HG02852 (cell line): ENCODE data around the gene KCNMA1.

Experiments used
- ATAC-seq: cut with Tn5 transposase; IDR thresholded peaks from one replicate; pipeline ENCODE4 v1.9.1; 2021; ENCODE audit warnings: mild to moderate bottlenecking, moderate library complexity; ENCODE audit not compliant: unreplicated experiment

The KCNMA1 gene

DNA sequence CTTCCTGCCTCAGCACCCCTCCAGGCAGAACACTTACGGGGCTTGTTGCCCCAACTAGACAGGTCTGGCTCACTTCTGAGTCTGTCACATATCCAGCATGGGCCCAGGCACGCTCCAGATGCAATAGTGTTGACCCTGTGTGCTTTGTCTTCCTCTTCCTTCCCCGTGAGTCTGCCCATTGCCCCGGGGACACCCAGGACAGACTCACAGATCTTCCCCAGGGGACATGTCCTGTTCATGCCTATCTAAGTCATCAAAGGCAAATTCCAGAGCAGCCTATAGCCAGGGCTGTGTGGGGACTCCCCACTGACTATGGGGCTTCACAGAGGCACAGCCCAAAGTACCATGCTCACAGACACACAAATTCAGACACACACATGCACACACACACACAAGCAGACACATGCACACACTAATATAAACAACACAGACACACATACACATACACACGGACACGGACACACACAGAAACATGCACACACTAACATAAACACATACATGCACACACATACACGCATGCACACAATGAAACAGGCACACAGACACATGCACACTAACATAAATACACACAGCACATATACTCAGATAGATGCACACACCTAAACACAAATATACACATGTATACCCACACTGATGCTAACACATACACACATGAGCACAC is 175.8 kb downstream of the KCNMA1 start:
- ATAC-seq, result no peak

DNA sequence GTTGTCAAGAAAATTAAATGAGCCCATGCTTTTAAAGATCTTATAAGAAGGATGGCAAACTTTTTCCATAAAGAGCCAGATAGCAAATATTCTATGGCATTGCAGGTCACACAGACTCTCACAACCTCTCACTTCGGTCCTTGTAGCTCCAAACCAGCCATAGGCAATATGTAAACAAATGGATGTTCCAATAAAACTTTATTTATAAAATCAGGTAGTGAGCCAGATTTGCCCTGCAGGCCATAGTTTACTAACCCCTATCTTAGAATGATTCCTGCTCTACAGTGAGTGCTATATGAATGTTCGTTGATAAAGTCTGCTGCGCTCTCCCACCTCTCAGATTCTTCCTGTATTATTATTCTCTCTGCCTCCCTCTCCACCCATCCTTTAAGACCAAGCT is 177.7 kb downstream of the KCNMA1 start:
- no peak for ATAC-seq

DNA sequence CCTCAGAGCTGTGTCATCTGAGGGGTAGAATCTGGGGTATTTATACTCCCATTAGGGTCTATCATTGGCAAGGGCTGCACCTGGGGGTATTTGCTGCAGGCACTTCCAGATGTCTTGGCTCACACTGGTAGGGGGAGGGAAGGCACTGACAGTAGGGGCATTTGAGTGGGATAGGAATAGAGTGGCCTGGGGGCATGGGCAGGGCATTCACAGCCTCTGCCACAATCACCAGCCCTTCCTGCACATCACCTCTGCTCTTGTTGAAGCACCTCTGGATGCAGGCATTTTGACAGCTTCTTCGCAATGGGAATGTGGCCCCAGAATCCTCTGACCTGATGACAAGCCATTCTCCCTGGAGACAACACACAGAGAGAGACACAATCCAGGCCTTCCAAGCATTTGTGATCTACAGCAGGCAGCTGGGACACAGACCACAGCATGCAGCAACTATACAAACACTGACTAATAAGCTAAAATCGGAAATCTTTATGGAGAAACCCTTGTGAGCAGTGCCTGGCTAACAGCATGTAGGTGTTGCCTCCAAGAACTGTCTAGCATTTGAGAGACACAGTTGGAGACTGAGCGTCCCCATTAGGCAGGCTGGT is 178.5 kb downstream of the KCNMA1 start:
- no peak for ATAC-seq

DNA sequence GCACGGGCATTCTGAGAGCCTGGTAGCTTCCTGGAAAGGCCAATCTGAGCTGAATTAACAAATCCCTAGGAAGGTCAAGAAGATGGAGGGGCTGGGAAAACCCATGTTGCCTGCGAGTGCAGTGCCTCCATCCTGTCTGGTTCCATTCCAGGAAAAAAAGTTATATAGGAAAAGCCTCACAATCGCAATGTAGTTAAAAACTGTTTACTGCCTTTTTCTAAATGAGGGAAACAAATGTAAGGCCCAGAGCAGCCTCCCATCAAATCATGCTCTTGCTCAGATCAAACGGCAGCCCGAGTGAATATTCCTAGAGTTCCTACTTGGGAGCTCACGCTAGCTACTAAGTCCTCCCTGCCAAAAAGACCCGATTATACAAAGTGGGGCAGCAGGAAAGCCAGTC is 179.9 kb downstream of the KCNMA1 start:
- ATAC-seq, result no peak

DNA sequence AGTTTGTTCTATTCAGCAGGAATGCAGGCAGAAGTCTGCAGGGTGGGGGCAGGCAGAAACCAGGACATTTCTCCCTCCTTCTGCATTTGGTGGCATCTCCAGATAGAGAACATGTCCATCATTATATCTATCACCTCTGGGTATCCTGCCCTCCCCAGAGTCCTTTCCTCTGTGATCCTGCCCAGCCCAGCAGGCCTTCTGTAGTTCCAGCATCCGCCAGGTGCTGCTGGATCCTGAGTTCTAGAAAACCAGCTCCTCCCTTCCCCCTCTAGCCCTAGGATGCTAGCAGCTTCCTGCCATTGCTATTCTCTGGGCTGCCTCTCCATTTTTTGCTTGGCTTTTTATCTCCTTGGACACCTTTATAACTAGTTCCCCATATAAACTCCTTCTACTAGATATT is 180.3 kb downstream of the KCNMA1 start:
- no peak for ATAC-seq

DNA sequence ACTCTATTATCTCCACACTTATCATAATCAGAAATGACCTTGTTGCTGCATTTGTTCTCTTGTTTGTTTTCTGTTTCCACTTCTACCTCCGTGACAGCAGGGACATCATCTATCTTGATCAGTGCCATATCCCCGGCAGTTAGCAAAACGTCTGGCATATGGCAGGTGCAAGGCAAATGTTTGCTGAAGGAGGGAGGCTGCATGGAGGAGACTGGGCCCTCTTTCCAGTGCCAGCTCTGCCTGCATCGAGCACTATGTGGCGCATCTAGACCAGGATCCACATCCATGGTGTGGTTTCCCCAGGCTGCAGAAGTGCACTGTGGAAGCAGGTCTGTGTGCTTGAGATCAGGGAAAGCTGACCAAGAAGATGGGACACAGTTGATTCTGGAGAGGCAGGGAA is 181.2 kb downstream of the KCNMA1 start:
- ATAC-seq, result no peak

DNA sequence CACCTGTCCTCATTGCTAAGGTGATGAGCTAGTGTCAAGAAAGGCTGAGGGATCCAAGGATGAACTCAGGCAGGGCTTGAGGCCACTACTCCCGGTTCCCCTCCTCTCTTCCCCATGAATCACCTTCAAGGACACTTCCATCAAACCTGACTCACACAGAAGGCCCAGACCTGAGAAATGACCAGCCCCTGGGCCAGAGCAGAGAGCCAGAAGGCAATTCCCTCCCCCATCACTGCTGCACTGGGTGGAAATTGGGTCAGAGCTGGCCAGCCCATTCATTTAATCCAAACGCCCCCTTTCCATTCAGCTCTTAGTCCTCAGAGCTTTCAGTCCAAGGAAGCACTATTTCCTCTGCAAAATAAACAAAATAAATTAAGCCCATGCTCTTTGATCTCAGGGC is 182.0 kb downstream of the KCNMA1 start:
- no peak for ATAC-seq

DNA sequence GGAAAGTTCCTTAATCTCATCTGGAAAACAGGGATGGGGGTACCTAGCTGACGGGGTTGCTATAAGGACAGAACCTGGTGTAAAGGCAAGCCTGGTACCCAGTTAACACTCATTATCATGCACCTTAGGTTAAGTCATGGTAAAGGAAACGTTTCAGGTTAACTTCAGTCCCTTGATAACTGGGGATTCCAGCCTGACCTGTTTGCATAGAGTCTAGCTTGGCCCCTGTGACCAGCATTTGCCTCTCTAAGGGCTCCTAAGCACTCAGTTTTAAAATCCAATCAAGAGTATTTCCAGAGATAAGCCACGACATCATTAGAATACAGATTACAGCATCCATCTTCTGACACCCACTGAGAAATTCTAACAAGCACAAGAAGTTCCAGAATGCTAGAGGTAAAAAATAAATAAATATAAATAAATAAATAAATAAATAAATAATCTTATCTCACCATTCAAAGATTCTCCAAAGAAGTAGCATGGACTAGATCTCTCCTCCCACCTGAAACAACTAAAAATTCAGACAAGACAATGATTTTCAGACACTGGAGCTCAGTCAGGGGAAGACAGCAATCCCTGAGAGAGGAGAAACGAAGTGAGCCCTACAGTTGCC is 184.6 kb downstream of the KCNMA1 start:
- ATAC-seq, result no peak

DNA sequence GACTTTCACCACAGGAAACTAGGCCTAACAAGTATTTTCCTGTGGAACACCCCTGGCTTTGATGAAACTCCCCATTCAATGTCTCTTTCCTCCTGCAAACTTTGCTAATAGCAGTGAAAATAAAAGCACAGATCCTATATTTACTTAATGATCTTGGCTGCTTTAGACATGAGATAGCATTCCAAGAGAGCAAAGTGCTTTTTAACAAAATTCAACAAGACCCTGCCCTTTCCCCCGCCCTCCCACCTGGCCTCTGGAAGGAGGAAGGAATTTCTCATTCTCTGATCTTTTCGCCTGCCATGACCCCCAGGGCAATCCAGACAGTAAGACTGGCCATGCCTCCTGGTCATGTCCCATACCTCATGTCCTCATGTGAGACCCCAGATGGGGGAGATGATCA is 185.7 kb downstream of the KCNMA1 start:
- ATAC-seq, result no peak

DNA sequence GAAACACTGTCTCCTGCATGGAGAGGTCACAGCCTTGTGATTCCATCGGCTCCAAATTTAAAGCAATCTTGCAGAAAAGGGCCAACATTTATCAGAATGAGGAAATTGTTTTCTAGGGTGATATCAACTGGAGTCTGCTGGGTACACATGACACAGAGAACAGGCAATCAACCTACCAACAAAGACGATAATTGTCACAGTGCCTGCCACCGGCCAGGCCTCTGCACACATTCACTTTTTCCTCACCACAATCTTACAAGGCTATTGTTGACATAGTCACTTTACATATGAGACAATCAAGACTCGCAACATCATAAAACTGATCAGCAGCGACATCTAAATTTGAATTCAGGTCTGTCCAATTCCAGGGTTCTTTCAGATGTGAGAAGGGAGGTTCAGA is 189.4 kb downstream of the KCNMA1 start:
- ATAC-seq, result no peak

DNA sequence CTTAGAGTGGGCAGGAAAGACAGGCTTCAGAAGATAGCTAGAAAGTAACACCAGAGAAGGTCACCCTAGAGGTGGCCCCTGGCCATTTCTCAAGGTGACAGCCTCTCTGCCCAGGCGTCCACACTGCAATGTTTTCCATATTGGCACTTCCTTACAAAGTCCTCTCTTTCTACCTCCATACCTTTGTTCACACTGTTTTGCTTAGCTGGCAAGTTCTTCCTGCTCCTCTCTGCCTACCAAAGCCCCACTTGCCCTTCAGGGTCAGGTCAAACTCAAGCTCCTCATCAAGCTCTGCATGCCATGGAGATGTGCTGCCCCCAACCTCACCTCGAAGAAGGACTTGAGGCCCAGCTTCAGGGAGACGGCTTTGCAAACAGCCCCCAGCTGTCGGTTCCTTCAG is 190.9 kb downstream of the KCNMA1 start:
- no peak for ATAC-seq

DNA sequence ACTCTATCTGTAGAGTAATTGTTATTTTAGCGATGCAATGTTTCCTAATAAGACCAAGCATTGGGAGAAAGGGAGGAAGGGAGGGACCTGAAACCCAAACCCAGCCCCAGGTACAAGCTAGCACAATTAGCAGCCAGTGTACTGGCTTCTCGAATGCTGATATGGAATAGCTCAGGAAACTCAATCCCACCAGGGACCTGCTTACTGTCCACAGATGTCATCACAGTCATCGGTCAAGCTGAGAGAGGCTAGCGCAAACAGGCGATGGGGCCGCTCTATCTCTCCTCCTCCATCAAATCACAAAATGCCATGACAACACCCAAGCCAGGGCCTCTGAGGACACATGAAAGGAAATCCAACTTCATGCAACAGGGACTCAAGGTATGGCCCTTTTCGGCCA is 192.1 kb downstream of the KCNMA1 start:
- no peak for ATAC-seq

DNA sequence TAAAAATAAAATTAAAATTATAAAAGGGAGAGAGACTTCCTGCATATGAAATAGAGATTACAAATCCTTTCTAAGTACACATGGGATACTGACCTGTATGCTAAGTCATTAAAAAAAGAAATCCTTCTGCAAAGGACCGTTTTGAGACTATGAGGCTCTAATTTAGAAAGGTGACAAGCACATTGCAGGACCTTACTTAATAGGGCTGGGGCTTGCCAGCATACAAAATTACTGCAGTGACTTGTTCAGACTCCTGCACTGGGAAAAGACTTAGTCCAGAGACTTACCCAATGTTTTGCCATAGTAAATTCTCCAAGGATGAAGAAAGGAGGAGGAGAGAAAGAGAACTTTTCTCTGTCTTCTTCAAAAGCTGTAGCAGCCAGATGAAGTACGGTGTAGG is 193.6 kb downstream of the KCNMA1 start:
- no peak for ATAC-seq

DNA sequence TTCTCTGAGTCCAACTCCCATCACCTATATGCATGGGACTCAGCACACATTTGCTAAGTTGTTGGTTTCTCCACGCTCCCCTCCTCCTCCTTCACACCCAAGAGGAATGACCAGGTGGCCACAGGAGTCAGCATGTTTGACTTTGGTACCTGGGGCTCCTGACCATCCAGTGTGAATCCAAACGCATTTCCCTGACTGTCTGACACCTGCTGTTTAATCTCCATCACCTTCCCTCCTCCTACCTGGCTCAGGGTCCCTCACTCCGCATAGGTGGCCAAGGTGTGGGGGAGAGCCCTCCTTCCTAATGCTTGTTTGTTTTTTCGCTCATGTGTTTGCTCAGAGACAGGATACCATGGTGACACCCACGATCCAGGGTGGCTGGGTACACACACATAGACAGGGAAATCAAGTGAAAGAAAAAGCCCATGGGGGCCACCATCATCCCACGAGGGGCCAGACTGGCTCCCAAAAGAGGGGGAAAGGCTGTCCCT is 194.9 kb downstream of the KCNMA1 start:
- no peak for ATAC-seq

DNA sequence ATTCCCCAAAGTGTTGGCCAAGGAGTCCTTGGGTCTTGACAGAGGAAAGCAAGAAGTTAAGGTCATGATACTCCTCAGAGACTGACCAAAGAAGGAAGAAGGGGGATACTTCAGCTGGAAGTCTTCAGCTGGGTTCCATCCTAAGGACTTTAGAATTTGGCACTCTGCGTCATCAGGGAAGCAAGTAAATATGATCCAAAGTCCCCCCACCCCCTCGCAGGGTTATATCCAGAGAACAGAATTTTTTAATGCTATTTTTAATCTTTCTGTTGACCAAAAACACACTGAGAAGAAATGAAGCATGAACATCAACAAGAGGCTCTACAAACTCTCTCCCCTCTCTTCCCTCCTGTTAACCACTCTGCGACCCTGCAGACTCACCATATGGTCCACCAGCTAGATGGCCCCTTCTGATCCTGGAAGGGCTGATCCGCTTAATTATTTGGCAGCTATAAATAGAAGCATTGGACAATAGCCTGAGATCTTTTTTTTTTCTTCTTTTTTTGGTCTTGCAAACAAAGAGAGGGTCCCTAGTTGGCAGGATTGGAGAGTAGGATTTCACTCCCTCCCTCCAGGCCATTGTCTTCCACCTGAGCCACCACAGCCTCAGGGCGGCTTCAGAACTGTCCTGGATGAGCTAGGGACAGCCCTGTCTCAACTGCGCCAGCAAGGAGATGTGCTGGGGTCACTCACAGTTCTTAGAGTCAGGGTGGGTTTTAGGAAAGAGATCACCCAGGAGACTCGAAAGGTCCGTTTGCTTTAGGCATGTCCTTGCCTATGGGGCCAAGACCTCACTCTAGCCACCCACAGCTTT is 196.0 kb downstream of the KCNMA1 start:
- no peak for ATAC-seq

DNA sequence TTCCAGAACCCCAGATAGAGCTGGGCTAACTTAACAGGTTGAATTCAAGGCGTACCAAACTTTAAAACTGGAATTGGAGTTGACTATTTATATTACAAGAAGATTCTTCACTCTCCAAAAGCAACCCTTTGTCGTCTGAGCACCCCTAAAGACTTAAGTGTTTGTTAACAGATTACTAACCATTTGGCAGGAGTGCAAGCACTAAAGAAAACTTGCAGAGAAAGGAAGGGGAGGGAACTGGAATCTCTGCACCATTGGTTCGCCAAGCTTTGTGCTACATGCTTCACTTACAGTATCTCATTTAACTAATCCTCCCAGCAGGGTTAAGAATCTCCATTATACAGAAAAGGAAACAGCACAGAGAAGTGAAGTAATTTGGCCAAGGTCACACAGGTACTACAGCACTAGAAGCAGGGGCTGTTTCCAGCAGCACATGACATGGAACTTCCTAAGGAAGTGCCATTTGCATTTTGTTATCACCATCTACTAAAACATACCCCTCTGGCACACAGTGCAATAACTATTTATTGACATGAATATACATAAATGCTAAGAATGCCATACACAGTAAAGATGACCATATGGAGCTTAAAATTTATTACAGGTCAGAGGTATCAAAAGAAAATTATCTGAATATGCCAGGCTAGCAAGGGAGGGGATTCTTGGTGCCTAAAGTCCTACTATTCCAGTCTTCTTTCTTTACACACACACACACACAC is 201.2 kb downstream of the KCNMA1 start:
- no peak for ATAC-seq

DNA sequence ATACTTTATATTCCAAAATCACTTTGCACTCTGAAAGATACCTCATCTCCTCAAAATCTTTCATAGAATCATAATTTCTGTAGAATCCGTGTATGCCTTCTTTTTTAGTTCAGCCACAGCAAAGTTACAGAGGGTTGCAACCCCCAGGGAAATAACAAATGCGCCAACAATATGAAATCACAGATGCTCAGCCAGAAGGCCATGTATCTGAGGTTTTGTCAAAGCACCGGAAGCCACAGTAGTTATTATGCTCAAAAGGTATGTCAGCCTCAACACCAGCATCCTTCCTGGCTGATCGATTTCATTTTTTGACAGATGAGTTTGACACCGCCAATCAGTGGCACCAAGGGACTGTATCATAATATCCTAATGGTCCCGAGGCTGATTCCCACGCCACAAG is 204.1 kb downstream of the KCNMA1 start:
- no peak for ATAC-seq

DNA sequence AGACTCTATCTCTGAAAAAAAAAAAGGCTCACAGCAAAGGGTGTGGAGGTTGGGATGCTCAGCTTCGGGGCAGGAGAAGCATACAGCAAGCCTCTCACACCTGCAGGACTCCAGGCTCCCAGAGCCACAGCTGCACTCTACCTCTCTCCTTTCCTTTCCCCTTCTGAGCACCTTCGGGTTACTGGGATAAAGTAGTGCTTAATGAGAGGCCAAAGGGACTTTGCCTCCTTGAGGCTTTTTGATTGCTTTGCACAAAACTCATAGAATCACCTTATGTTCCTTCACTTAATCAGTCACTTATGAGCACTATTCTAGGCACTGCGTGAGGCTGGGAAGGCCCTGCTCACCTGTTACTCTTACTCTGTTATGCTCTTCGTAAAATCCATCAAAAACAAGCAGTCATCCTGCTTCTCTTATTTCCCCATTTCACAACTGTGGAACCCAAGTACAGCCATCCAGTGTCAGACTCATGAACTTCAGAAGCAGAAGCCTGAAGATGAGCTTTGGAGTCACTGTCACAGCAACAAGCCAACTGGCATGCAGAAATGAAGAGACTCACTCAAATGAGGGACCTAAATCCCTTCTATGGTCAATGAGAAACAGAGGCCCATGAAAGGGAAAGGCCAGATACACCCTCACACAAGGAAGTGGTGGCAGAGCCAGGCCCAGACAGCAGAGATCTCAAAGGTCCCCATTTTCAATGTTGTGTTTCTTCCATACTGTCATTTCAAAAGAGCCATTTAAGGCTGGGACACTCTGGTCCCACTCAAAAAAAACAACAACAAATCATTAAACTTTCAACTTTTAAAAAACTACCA is 205.4 kb downstream of the KCNMA1 start:
- ATAC-seq, result no peak

DNA sequence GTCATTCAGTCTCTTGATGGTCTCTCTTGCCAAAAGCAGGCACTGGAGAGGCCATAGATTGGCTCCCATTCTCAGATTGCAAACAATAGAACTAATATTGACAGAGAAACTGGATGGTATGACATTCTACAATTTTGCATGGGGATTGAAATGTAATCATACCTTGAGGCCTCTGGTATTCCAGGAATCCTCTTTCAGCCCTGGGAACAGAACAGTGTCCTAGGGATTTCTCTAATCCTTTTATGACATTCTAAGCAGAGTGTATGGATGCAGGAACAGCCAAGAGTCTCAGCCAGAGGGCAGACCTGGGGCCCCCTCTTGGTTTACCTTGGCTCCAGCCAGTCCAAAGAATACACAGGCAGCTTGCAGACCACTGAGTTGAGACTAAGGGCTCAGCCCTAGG is 206.4 kb downstream of the KCNMA1 start:
- ATAC-seq, result no peak

DNA sequence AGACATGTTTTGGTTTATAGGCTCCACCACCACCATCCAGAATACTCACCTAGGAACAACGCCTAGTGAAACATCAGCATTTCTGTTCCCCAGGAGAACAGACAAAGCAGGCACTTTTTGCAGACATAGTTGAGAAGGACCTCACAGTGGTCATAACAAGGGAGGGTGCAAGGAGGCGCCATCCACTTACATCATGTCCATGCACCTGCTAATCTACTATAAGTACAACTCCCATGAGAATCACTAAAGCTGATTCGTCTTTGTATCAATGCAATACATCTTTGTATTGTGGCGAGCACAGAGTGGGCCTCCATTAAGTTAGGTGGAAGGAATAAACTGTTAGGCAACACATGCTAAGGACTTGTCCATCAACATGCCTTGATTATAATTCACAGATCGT is 207.1 kb downstream of the KCNMA1 start:
- ATAC-seq, result no peak
